AG04450 (cell line): Measurements from ENCODE around the gene HSF4. TPM values are rescaled to one million over a fixed set of nuclear protein-coding genes. Genes with fewer than 3 reads are reported as not detected.

Experiments
- CTCF ChIA-PET: fragments of 300-600, 350-600 bp; formaldehyde crosslinking; extraction: SDS; loops from one replicate; lab custom pipeline; 2022; ENCODE audit warnings: antibody characterized with exemption, inconsistent platforms; lab: Charles Lee
- POLR2A ChIA-PET: fragments of 350-600 bp; formaldehyde crosslinking; extraction: SDS; loops from one replicate; lab custom pipeline; 2021; ENCODE audit warnings: antibody characterized with exemption, inconsistent platforms; lab: Yijun Ruan, JAX
- DNase-seq: peaks from one replicate; pipeline ENCODE4 v3.0.0-alpha.2; 2011; ENCODE audit warnings: low read depth, low spot score
- H3K27ac ChIP-seq: one replicate; pipeline ENCODE4 v1.5.1; 2012; ENCODE audit warnings: low read depth, low read length, control low read depth
- H3K27me3 ChIP-seq: one replicate; pipeline ENCODE4 v1.6.0; 2012; ENCODE audit warnings: low read length; ENCODE audit not compliant: control insufficient read depth, insufficient read depth
- H3K4me3 ChIP-seq: 2 replicates; pipeline ENCODE4 v1.5.1; 2011; ENCODE audit warnings: mild to moderate bottlenecking, low read depth, low read length, control low read depth
- H3K9me3 ChIP-seq: 2 replicates; pipeline ENCODE4 v1.5.1; 2012; ENCODE audit warnings: low read length; ENCODE audit not compliant: control insufficient read depth, insufficient read depth
- polyA plus RNA-seq: library from polyadenylated mRNA; depleted of rRNA; stranded (reverse); fragments of >200 nt; gene quantifications from 2 replicates; pipeline ENCODE4 v1.2.3, GENCODE V29; 2011
- TF ChIP-seq, protein P1 (sequence below): IDR thresholded peaks from 2 replicates; pipeline ENCODE4 v1.5.1; 2011; ENCODE audit warnings: low read depth, low read length, control low read depth, inconsistent platforms

HSF4 gene
- polyA plus RNA-seq, 1 experiment, result 0.82 TPM

DNA sequence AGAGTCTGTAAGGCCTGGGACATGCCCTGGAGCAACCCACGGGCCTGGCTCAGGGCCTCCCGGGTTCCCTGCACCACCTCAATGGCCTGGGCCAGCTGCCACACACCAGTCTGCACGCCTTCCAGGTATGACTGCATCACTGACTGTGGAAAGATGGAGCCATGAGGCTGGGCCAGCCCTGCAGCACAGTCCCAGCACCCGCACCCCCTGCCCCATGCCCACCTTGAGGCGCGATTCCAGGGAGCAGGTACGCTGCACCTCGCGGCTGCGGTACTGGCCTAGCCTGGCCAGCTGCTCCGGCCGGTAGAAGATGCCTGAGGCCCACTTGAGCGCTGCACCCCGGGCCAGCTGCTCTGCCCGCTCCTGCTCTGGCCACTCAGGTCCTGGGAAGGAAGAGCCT, 24.3 kb downstream of the HSF4 start:
- CTCF ChIA-PET, result interaction anchor here (0.9 to 2.2 kb wide), 3 partner anchors 9 to 235 kb away, joined by 3 to 7 read pairs (median 3); partner anchors contain the start of gene CES3
- POLR2A ChIA-PET, result no interaction called here
- TF ChIP-seq, protein P1, sequence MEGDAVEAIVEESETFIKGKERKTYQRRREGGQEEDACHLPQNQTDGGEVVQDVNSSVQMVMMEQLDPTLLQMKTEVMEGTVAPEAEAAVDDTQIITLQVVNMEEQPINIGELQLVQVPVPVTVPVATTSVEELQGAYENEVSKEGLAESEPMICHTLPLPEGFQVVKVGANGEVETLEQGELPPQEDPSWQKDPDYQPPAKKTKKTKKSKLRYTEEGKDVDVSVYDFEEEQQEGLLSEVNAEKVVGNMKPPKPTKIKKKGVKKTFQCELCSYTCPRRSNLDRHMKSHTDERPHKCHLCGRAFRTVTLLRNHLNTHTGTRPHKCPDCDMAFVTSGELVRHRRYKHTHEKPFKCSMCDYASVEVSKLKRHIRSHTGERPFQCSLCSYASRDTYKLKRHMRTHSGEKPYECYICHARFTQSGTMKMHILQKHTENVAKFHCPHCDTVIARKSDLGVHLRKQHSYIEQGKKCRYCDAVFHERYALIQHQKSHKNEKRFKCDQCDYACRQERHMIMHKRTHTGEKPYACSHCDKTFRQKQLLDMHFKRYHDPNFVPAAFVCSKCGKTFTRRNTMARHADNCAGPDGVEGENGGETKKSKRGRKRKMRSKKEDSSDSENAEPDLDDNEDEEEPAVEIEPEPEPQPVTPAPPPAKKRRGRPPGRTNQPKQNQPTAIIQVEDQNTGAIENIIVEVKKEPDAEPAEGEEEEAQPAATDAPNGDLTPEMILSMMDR, result no peak
- Histone ChIP-seq H3K9me3 (no peaks in the 10 kb centered on the region; the same call in 1 of the 2 replicates), H3K4me3 (no peak overlapping the region), H3K27me3 (no peaks in the 10 kb centered on the region), H3K27ac (no peak overlapping the region)
- DNase-seq, result no peak

GRCh38 chr16:67190041-67190440, 25.5 kb downstream of the HSF4 start, which contains the start of gene EXOC3L1:
Gene EXOC3L1 (minus strand): TSS chr16:67190136. CDS start chr16:67189676, 460 bp downstream.
- Histone ChIP-seq H3K4me3 (no peak within 1 kb of the TSS), H3K27me3 (no peaks in the 10 kb centered on the region), H3K9me3 (no peaks in the 10 kb centered on the region; the same call in 1 of the 2 replicates), H3K27ac (no peak within 1 kb of the TSS)
- DNase-seq, result no peak
- TF ChIP-seq, protein P1, result no peak
- CTCF ChIA-PET, result interaction anchor here (0.5 to 2.2 kb wide), 2 partner anchors 86 to 236 kb away, joined by 3 to 7 read pairs; no protein-coding TSS in a partner anchor
- POLR2A ChIA-PET, result no interaction called here

DNA sequence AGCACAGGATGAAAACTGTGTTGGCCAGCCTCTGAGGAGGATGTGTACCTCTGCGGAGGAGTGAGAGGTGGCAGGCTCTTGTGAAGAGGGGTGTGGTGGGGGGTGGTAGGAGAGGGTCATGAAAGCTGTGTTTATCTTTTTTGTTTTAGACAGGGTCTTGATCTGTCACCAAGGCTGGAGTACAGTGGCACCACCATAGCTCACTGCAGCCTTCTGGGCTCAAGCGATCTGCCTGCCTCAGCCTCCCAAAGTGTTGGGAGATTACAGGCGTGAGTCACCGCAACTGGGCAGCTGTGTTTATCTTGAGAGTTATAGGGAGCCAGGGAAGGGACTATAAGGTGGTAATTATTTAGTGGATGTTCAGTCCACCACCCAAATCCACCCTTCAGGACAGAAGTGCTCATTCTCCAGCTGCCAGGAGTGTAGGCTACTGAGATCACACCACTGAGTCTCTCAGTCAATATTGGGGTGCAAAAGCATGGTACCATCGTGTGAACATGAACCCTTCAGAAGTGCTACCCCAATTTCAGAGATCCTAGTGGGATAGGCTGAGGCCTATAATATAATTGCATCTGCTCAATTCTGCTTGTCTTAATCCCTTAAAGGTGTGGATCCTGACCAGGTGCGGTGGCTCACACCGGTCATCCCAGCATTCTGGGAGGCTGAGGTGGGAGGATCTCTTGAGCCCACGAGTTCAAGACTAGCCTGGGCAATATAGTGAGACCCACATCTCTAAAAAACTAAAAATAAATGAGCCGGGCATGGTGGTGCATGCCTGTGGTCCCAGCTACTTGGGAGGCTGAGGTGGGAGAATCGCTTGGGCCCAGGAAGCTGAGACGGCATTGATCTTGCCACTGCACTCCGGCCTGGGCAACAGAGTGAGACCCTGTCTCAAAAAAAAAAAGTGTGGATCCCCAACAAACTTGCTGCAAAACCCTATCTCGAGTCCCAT, 26.2 kb downstream of the HSF4 start:
- Histone ChIP-seq H3K27me3 (no peaks in the 10 kb centered on the region), H3K27ac (no peak overlapping the region), H3K4me3 (no peak overlapping the region), H3K9me3 (no peaks in the 10 kb centered on the region; the same call in 1 of the 2 replicates)
- CTCF ChIA-PET, result interaction anchor here (2.2 kb wide), 1 partner anchor 237 kb away, joined by 7 read pairs; no protein-coding TSS in a partner anchor
- TF ChIP-seq, protein P1, result no peak
- DNase-seq, result peak; percentile 33
- POLR2A ChIA-PET, result no interaction called here

DNA sequence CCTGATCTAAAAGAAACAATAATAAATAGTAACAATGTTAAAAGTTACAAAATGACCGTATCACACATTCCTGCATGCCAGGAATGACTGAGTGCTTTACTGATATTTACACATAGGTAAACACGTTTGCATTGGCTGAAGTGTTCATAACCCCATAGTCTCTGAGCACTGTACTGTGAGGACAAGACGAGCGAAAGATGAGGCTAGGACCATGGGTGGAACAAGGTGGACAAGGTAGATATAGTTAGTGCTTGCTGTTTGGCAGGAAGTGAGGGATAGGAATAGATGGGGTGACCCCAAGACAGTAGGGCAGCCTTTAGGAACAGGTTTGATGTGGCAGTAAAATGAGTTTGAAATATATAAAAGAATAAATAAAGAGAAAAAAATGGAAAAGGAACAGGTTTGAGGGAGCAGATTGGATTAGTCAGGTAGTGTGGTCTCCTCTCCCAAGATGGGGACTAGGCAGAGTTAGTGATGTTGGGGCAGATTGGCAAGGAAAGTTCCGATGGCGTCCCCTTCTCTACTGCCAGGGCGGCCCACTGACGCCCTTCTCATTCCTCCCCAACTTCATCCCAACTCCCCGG, 27.0 kb downstream of the HSF4 start:
- peak overlapping the region; percentile 55 for H3K4me3 ChIP-seq
- TF ChIP-seq, protein P1, result no peak
- DNase-seq, result no peak
- no peaks in the 10 kb centered on the region; the same call in 1 of the 2 replicates for H3K9me3 ChIP-seq
- H3K27me3 ChIP-seq, result no peaks in the 10 kb centered on the region
- ChIA-PET CTCF (no interaction called here), POLR2A (no interaction called here)
- H3K27ac ChIP-seq, result peak overlapping the region; percentile 21
